NB4 (cell line): ENCODE data around the gene GALNTL6.

ENCODE experiments used
- CTCF ChIP-seq: IDR thresholded peaks from one replicate; pipeline ENCODE4 v1.5.1; 2012; ENCODE audit warnings: low read depth, low read length
- MAX ChIP-seq: IDR thresholded peaks from 2 replicates; pipeline ENCODE4 v1.6.1; 2011; ENCODE audit warnings: low read depth, low read length
- POLR2A ChIP-seq: IDR thresholded peaks from 2 replicates; pipeline ENCODE4 v1.6.1; 2011; ENCODE audit warnings: mild to moderate bottlenecking; ENCODE audit not compliant: insufficient read length; ENCODE audit errors: extremely low read depth

GRCh38 chr4:172514011-172514410, 700.8 kb downstream of the GALNTL6 start:
- no peak for TF ChIP-seq CTCF
- TF ChIP-seq MAX = no peak
- TF ChIP-seq POLR2A = no peak
